GM18517 (cell line): ENCODE results near the gene RHD.
"Not testable (repeated sequence)": the region's sequence is repeated elsewhere in the genome, so short reads cannot be mapped to it uniquely, and the experiment has no call there.

Source experiments
- ATAC-seq: cut with Tn5 transposase; IDR thresholded peaks from one replicate; pipeline ENCODE4 v1.9.1; 2021; ENCODE audit warnings: mild to moderate bottlenecking, moderate library complexity; ENCODE audit not compliant: unreplicated experiment

RHD gene

DNA sequence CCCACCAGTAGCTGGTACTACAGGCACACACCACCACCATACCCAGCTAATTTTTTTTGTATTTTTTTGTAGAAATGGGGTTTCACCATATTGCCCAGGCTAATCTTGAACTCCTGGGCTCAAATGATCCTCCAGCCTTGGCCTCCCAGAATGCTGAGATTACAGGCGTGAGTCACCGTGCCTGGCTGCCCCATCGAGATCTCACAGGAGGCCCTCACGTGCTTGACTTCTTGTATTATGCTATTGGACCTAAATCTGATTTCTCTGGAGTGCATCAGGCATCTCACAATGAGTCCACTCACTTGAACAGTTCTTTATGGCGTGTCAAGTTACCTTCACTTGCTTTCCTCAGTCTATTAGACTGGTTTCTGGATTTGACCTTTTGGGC, 15.7 kb upstream of the RHD start:
- ATAC-seq: no peak

DNA sequence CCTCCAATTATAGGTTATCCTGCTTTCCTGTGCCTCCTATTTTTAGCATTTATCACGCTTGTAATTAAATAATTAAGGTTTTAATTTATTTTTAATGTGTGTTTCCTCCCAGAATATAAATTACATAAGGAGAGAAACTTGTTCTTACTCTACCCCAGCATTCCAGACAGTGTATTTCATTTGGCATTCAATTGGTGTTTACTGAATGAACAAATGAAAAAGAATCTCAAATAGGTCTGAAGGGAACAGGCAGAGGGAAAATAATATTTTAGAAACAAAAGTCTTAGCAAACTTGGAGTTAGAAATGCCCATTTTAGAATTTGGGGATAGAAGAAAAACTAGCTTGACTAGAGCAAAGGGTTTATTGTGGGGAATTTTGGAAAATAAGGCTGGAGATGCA, 15.1 kb upstream of the RHD start:
- ATAC-seq: no peak

DNA sequence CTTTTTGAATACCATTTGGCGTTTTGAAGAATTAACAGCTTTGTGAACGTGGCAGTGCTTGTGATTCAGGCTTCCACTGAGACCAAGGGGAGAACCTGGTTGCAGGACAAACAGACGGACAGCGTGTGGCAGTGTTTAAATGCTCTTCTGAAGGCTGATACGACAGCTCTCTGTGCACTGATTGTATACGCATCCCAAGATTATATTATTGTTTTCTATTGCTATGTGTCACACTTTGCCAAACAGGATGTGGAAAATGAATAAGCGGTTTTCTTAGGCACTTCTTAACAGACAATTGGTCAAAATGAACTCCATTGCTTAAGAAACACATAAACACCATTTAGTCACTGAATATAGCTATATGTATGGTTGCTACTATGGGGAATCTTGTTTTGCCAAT, 12.5 kb upstream of the RHD start:
- ATAC-seq: not testable (repeated sequence)

- not testable (repeated sequence) for ATAC-seq
Measured at GRCh38 chr1:25260336-25260735, 12.0 kb upstream of the RHD start.

- ATAC-seq: peak; percentile 15
Measured at GRCh38 chr1:25266554-25267287, 5.6 kb upstream of the RHD start.

DNA sequence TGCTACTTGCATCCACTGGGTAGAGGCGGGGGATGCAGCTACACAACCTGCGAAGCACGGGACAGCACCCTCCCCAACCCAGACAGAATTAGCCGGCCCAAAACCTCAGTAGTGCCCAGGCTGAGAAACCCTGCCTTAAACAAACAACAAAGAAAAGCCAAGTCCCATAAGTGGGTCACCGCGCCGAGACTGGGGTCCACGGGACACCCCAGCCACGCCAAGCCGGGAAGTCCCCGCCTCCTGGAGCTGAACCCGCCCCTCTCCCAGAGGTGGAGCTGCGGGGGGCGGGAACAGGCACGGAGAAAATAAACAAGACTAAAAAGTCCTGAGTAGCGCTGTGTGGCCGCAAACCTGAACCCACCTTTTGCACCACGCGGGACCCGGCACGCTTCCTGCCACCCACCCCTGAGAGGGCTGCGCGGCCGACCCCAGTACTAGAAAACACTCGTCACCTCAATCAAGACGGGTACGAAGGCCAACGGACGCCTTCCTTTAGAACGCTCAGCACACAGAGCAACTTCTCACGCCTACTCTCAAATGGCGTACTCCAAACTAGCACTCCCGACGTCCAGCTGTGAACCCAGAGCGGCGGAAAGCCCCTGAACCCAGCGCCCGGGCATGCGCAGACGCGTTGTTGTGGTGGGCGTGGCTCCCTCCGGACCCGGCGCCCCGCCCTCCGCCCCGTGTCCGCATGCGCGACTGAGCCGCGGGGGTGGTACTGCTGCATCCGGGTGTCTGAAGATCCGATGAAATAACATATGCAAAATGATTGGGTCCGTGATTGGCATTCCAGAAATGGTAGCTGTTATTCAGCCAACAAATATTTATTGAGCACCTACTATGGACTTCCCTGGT, 4.8 kb upstream of the RHD start:
- peak; percentile 71 for ATAC-seq

DNA sequence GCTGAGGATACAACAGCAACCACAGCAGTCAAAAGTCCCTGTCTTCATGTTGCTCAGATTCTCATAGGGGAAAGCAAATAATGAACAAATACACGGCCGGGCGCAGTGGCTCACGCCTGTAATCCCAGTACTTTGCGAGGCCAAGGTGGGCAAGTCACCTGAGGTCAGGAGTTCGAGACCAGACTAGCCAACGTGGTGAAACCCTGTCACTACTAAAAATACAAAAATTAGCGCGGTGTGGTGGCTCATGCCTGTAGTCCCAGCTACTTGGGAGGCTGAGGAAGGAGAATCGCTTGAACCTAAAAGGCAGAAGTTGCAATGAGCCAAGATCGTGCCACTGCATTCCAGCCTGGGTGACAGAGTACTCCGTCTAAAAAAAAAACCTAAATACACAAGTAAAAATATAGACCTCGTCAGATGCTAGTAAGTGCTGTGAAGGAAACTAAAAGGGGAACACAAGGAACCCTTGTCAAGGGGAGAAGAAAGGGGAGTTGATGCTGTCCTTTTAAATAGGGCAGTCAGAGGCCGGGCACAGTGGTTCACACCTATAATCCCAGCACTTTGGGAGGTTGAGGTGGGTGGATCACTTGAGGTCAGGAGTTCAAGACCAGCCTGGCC, 4.1 kb upstream of the RHD start:
- not testable (repeated sequence) for ATAC-seq

GRCh38 chr1:25275648-25276047, 3.3 kb downstream of the RHD start:
- ATAC-seq: not testable (repeated sequence)

DNA sequence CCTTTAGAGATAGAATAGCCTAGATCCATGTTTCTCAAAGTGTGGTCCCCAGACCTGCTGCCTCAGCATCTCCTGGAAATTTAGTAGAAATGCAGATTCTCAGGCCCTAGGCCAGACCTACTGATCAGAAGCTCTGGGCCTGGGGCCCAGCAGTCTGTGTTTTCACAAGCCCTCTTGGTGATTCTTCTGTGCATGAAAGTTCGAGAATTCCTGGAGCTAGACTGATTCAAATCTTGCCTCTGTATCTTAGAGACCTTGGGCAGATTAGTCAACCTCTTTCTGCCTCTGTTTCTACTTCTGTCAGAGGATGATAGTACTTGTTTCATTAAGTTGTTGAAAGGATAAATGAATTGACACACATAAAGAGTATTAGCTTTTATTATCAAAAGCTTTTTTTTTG, 5.0 kb downstream of the RHD start:
- not testable (repeated sequence) for ATAC-seq

GRCh38 chr1:25278358-25278757, 6.0 kb downstream of the RHD start:
- not testable (repeated sequence) for ATAC-seq

DNA sequence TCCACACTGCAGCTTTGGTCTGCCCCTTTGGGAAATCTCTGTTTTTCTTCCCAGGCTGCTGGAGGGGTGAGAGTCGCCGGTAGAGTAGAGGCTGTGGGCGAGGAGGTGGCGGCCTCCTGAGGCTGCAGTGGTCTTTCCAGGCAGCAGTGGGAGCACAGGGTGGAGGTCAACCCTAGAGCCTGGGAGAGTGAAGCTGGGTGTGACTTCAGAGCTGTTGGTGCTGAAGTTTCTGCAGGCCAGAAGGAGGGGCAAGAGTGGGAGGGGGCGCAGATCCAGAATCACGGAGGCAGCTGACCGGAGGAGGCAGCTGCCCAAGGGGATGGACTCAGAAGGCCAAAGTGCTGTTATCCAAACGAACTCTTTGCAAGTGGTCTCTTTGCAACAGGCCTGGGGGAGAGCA, 6.5 kb downstream of the RHD start:
- not testable (repeated sequence) for ATAC-seq

GRCh38 chr1:25279693-25280111, 7.4 kb downstream of the RHD start:
- not testable (repeated sequence) for ATAC-seq

- ATAC-seq: not testable (repeated sequence)
Measured at GRCh38 chr1:25285862-25286261, 13.6 kb downstream of the RHD start.

- not testable (repeated sequence) for ATAC-seq
Measured at GRCh38 chr1:25287164-25287563, 14.9 kb downstream of the RHD start.

GRCh38 chr1:25288573-25289101, 16.3 kb downstream of the RHD start:
- not testable (repeated sequence) for ATAC-seq

- not testable (repeated sequence) for ATAC-seq
Measured at GRCh38 chr1:25290043-25290442, 17.7 kb downstream of the RHD start.

DNA sequence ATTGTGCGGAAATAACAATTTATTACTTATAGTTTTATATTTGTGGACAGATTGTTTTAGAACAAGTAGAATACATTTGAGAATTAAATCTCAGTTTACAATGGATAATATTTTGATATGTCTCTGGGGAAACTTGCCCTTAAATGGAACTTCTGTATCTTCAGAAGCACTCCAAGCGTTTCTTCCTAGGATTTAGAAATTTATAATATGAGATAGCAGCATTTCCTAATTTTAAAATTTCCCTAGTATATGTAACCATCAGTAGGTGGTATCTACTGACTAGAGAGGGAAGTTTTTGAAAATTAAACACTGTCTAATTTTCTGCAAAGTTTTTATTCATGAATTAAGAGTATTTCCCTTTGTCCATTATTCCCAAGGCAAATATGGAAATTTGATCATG, 21.1 kb downstream of the RHD start:
- ATAC-seq: not testable (repeated sequence)

- not testable (repeated sequence) for ATAC-seq
Measured at GRCh38 chr1:25294889-25295826, 22.8 kb downstream of the RHD start.

GRCh38 chr1:25296501-25296900, 24.2 kb downstream of the RHD start:
- not testable (repeated sequence) for ATAC-seq

GRCh38 chr1:25300729-25301128, 28.4 kb downstream of the RHD start:
- ATAC-seq: not testable (repeated sequence)
